ENCODE results near the gene TMUB2. TPM values are rescaled to one million over a fixed set of nuclear protein-coding genes. Genes with fewer than 3 reads are reported as not detected.

The TMUB2 gene
- total and polyA plus RNA-seq, 3 donors from 2014 or later: 60.0 to 76.7 (median 63.1) TPM

GRCh38 chr17:44209786-44210341 is 23.1 kb downstream of the TMUB2 start:
- Histone ChIP-seq H3K27me3 (no peaks in the 10 kb centered on the region), H3K36me3 (ENCODE audit: low read depth, missing control alignments) (peaks cover 5% of the 10 kb centered on the region), H3K27ac (peak overlapping the region; percentile 55 to 60), H3K4me1 (peaks cover 23% of the 10 kb centered on the region), H3K9me3 (no peaks in the 10 kb centered on the region), H3K4me3 (peak overlapping the region in 1 of 2 donors; percentile 31)
- no peak for TF ChIP-seq POLR2A (IDR thresholded peaks at IDR 0.05)
- no peak for TF ChIP-seq CTCF (IDR thresholded peaks at IDR 0.05)
- no peak for DNase-seq
- intact Hi-C loops (cut with DNase I; ENCODE audit: low total_unique reads): no loop called here
- WGBS, 2 donors: 47 to 62% methylated on average over 11 of the region's 11 CpGs

- DNase-seq: peak; percentile 92
- no peaks in the 10 kb centered on the region for H3K27me3 ChIP-seq
- H3K9me3 ChIP-seq: no peaks in the 10 kb centered on the region
- peaks cover 5% of the 10 kb centered on the region for H3K36me3 ChIP-seq (ENCODE audit: low read depth, missing control alignments)
- peak overlapping the region; percentile 55 to 68 for H3K27ac ChIP-seq
- intact Hi-C loops (cut with DNase I; ENCODE audit: low total_unique reads): no loop called here
- peaks cover 23% of the 10 kb centered on the region for H3K4me1 ChIP-seq
- TF ChIP-seq POLR2A (IDR thresholded peaks at IDR 0.05): no peak
- TF ChIP-seq CTCF (IDR thresholded peaks at IDR 0.05): peak; percentile 95 to 99 (median 99)
- WGBS, 2 donors: 20 to 41% methylated on average over 3 to 52 of the region's 64 CpGs
- H3K4me3 ChIP-seq: peak overlapping the region in 1 of 2 donors; percentile 31
Measured at GRCh38 chr17:44210342-44211192, 23.8 kb downstream of the TMUB2 start.

GRCh38 chr17:44211281-44212265 is 24.8 kb downstream of the TMUB2 start:
- Histone ChIP-seq H3K4me3 (no peak overlapping the region), H3K36me3 (ENCODE audit: low read depth, missing control alignments) (peaks cover 5% of the 10 kb centered on the region), H3K4me1 (peaks cover 23% of the 10 kb centered on the region), H3K27me3 (no peaks in the 10 kb centered on the region), H3K27ac (no peak overlapping the region), H3K9me3 (no peaks in the 10 kb centered on the region)
- WGBS, 2 donors: 80 to 84% methylated on average over 11 to 20 of the region's 30 CpGs
- no peak for DNase-seq
- TF ChIP-seq POLR2A (IDR thresholded peaks at IDR 0.05) (no peak), CTCF (IDR thresholded peaks at IDR 0.05) (no peak)
- intact Hi-C loops (cut with DNase I; ENCODE audit: low total_unique reads): no loop called here

- TF ChIP-seq POLR2A (IDR thresholded peaks at IDR 0.05): no peak
- no peak for TF ChIP-seq CTCF (IDR thresholded peaks at IDR 0.05)
- Histone ChIP-seq H3K4me3 (no peak overlapping the region), H3K9me3 (no peaks in the 10 kb centered on the region), H3K27ac (peak overlapping the region in 1 of 2 donors; percentile 24), H3K36me3 (ENCODE audit: low read depth, missing control alignments) (peaks cover 5% of the 10 kb centered on the region), H3K4me1 (peaks cover 30% of the 10 kb centered on the region), H3K27me3 (no peaks in the 10 kb centered on the region)
- no peak for DNase-seq
- 52 to 69% methylated on average over 12 to 31 of the region's 31 CpGs for WGBS, 2 donors
- intact Hi-C loops (cut with DNase I; ENCODE audit: low total_unique reads): no loop called here
Measured at GRCh38 chr17:44212507-44213402, 26.0 kb downstream of the TMUB2 start.

All from testis (tissue), 3 donors.